K562 (cell line): ENCODE results near the gene VEGFB. TPM values are rescaled to one million over a fixed set of nuclear protein-coding genes. Genes with fewer than 3 reads are reported as not detected.
A peak's percentile ranks its signal among the peaks of the same experiment; 100 is the strongest.

Source experiments
- EP400 ChIP-seq: fragments of 450-650 bp; IDR thresholded peaks from 2 replicates; pipeline ENCODE4 v1.6.1; 2017; ENCODE audit warnings: antibody characterized with exemption, mild to moderate bottlenecking, moderate library complexity
- NCOA6 ChIP-seq: fragments of 450-650 bp; IDR thresholded peaks from 2 replicates; pipeline ENCODE4 v1.6.1; 2017; ENCODE audit warnings: mild to moderate bottlenecking
- NR2C2 ChIP-seq, 2 experiments: fragments of 200-800 bp in 1 of 2; sonication (Bioruptor generic) in 1 of 2; sonication (generic) in 1 of 2; formaldehyde crosslinking in 1 of 2; IDR thresholded peaks; 2 replicates each; pipeline versions ENCODE4 v1.6.1 to v1.8.0; 2016 to 2022; ENCODE audit warnings: mild to moderate bottlenecking in 1 of 2, missing compliant biosample characterization in 1 of 2, missing genetic modification characterization in 1 of 2, missing genetic modification reagents in 1 of 2
- PHF8 ChIP-seq: fragments of 200-600 bp; sonication (generic); IDR thresholded peaks from 2 replicates; pipeline ENCODE4 v1.6.1; 2012; ENCODE audit warnings: mixed run types, mild to moderate bottlenecking, inconsistent platforms, low read length, moderate library complexity, borderline replicate concordance
- PRDM10 ChIP-seq: fragments of 450-650 bp; IDR thresholded peaks from 2 replicates; pipeline ENCODE4 v1.6.1; 2018; ENCODE audit not compliant: partially characterized antibody
- SNIP1 ChIP-seq: fragments of 450-650 bp; IDR thresholded peaks from 2 replicates; pipeline ENCODE4 v1.7.1; 2017; ENCODE audit warnings: low read depth, mild to moderate bottlenecking
- SP1 ChIP-seq: sonication (generic); formaldehyde crosslinking; IDR thresholded peaks from 2 replicates; pipeline ENCODE4 v1.8.1; 2022; ENCODE audit warnings: mild to moderate bottlenecking, missing genetic modification reagents
- TAF1 ChIP-seq: IDR thresholded peaks from 2 replicates; pipeline ENCODE4 v1.6.1; 2011; ENCODE audit warnings: mild to moderate bottlenecking, low read length, moderate library complexity; ENCODE audit not compliant: insufficient read depth, control insufficient read depth, severe bottlenecking; ENCODE audit errors: extremely low read depth
- ZBED1 ChIP-seq: IDR thresholded peaks from 2 replicates; pipeline ENCODE4 v1.6.1; 2014
- ZBTB7A ChIP-seq: IDR thresholded peaks from 2 replicates; pipeline ENCODE4 v1.6.1; 2011; ENCODE audit warnings: low read depth, mild to moderate bottlenecking, low read length, moderate library complexity, borderline replicate concordance; ENCODE audit not compliant: control insufficient read depth
- ZNF436 ChIP-seq: fragments of 250-450, 450-650 bp; sonication (Bioruptor Pico); formaldehyde crosslinking; IDR thresholded peaks from 2 replicates; pipeline ENCODE4 v1.7.0; 2020; ENCODE audit warnings: mild to moderate bottlenecking
- ZNF699 ChIP-seq: fragments of 250-450 bp; sonication (Bioruptor Pico); IDR thresholded peaks from 2 replicates; pipeline ENCODE4 v1.8.0; 2021; ENCODE audit warnings: mild to moderate bottlenecking, moderate library complexity; ENCODE audit not compliant: insufficient replicate concordance
- polyA plus RNA-seq, 8 experiments: library from polyadenylated mRNA; depleted of rRNA in 4 of 8; stranded (reverse) in 5 of 8; unstranded in 3 of 8; fragments of >200 nt; fragmentation: Nextera tagmentation in 2 of 8; fragmentation: Illumina TruSeq in 1 of 8; extraction: Ambion mirVana in 2 of 8; extraction: Trizol in 1 of 8; gene quantifications; 2 replicates each; pipeline versions ENCODE4 v1.2.1 to v1.2.3, GENCODE V29; 2011 to 2014; ENCODE audit warnings: inconsistent platforms in 1 of 8, missing spikeins in 1 of 8
- total RNA-seq, 7 experiments: library from RNA; depleted of rRNA in 6 of 7; stranded (reverse); fragments of >200 nt in 6 of 7; fragmentation: Illumina TruSeq in 2 of 7; extraction: Trizol in 2 of 7; gene quantifications; 2 replicates each; pipeline versions ENCODE4 v1.2.1 to v1.2.3, GENCODE V29; 2011 to 2021; ENCODE audit warnings: low replicate concordance in 1 of 7
- TF ChIP-seq, protein P1 (sequence below): fragments of 450-650 bp; IDR thresholded peaks from 2 replicates; pipeline ENCODE4 v1.6.1; 2016; ENCODE audit warnings: low read depth
- TF ChIP-seq, protein P2 (sequence below), 2 experiments: fragments of 450-650 bp in 1 of 2; sonication (generic) in 1 of 2; formaldehyde crosslinking; conservative IDR thresholded peaks; 2 replicates each; pipeline versions ENCODE4 v1.4.0 to v1.8.1; 2020 to 2022; ENCODE audit warnings: mild to moderate bottlenecking in 1 of 2, missing genetic modification reagents in 1 of 2

The VEGFB gene
- total and polyA plus RNA-seq, 9 of the 15 experiments (the other 6 are each of a cell fraction or from before 2014, with no cell fraction given), result 11.0 to 83.4 (median 25.7) TPM

- TF ChIP-seq, protein P1, sequence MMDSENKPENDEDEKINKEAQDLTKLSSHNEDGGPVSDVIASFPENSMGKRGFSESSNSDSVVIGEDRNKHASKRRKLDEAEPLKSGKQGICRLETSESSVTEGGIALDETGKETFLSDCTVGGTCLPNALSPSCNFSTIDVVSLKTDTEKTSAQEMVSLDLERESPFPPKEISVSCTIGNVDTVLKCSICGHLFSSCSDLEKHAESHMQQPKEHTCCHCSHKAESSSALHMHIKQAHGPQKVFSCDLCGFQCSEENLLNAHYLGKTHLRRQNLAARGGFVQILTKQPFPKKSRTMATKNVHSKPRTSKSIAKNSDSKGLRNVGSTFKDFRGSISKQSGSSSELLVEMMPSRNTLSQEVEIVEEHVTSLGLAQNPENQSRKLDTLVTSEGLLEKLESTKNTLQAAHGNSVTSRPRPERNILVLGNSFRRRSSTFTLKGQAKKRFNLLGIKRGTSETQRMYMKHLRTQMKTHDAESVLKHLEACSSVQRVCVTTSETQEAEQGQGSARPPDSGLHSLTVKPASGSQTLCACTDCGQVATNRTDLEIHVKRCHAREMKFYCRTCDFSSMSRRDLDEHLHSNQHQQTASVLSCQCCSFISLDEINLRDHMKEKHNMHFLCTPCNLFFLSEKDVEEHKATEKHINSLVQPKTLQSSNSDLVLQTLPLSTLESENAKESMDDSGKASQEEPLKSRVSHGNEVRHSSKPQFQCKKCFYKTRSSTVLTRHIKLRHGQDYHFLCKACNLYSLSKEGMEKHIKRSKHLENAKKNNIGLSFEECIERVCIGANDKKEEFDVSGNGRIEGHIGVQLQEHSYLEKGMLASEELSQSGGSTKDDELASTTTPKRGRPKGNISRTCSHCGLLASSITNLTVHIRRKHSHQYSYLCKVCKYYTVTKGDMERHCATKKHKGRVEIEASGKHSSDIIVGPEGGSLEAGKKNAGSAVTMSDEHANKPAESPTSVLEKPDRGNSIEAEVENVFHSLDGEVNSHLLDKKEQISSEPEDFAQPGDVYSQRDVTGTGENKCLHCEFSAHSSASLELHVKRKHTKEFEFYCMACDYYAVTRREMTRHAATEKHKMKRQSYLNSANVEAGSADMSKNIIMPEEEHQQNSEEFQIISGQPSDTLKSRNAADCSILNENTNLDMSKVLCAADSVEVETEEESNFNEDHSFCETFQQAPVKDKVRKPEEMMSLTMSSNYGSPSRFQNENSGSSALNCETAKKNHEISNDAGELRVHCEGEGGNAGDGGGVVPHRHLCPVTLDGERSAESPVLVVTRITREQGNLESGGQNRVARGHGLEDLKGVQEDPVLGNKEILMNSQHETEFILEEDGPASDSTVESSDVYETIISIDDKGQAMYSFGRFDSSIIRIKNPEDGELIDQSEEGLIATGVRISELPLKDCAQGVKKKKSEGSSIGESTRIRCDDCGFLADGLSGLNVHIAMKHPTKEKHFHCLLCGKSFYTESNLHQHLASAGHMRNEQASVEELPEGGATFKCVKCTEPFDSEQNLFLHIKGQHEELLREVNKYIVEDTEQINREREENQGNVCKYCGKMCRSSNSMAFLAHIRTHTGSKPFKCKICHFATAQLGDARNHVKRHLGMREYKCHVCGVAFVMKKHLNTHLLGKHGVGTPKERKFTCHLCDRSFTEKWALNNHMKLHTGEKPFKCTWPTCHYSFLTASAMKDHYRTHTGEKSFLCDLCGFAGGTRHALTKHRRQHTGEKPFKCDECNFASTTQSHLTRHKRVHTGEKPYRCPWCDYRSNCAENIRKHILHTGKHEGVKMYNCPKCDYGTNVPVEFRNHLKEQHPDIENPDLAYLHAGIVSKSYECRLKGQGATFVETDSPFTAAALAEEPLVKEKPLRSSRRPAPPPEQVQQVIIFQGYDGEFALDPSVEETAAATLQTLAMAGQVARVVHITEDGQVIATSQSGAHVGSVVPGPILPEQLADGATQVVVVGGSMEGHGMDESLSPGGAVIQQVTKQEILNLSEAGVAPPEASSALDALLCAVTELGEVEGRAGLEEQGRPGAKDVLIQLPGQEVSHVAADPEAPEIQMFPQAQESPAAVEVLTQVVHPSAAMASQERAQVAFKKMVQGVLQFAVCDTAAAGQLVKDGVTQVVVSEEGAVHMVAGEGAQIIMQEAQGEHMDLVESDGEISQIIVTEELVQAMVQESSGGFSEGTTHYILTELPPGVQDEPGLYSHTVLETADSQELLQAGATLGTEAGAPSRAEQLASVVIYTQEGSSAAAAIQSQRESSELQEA, result no peak
- TF ChIP-seq ZNF699 (no peak), SNIP1 (no peak), NCOA6 (no peak), ZBTB7A (peak; percentile 97), TAF1 (peak; percentile 78), SP1 (peak; percentile 74), PHF8 (peak; percentile 77; the same call in 1 of the 2 replicates), NR2C2 (CRISPR knock-in tag; IDR thresholded peaks at IDR 0.05) (no peak), NR2C2 (tag; IDR thresholded peaks at IDR 0.05) (peak; percentile 15; the same call in 1 of the 2 replicates), ZNF436 (CRISPR knock-in tag) (no peak), PRDM10 (peak; percentile 82), ZBED1 (peak; percentile 36; the same call in 1 of the 2 replicates), EP400 (peak; percentile 64; the same call in 1 of the 2 replicates)
- TF ChIP-seq, protein P2, sequence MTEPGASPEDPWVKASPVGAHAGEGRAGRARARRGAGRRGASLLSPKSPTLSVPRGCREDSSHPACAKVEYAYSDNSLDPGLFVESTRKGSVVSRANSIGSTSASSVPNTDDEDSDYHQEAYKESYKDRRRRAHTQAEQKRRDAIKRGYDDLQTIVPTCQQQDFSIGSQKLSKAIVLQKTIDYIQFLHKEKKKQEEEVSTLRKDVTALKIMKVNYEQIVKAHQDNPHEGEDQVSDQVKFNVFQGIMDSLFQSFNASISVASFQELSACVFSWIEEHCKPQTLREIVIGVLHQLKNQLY (CRISPR knock-in tag; conservative IDR thresholded peaks at IDR 0.05), result no peak
Observed at GRCh38 chr11:64251016-64251752, 16.8 kb downstream of the VEGFB start, which contains the start of gene PLCB3 (continued).
